Astrocyte (in vitro differentiated cells and primary cell): ENCODE data around the gene SDHAF1. TPM values are rescaled to one million over a fixed set of nuclear protein-coding genes. Genes with fewer than 3 reads are reported as not detected.

Source experiments
- DNase-seq: peaks from one replicate; pipeline ENCODE4 v3.0.0-alpha.2; 2010; ENCODE audit warnings: low read depth
- FAIRE-seq: peaks from 2 replicates; lab custom pipeline; 2011; peaks lifted over from hg19 to GRCh38; lab: Jason Lieb, UNC
- H2AFZ ChIP-seq: 2 replicates; pipeline ENCODE4 v1.6.0; 2012; ENCODE audit warnings: low read depth, low read length, inconsistent platforms
- H3K27ac ChIP-seq: 2 replicates; pipeline ENCODE4 v1.5.1; 2011; ENCODE audit warnings: low read depth, low read length, inconsistent platforms
- H3K27me3 ChIP-seq: 2 replicates; pipeline ENCODE4 v1.6.0; 2011; ENCODE audit warnings: low read length, inconsistent platforms; ENCODE audit not compliant: insufficient read depth
- H3K36me3 ChIP-seq: 2 replicates; pipeline ENCODE4 v1.5.1; 2011; ENCODE audit warnings: low read length, inconsistent platforms; ENCODE audit not compliant: insufficient read depth
- H3K4me1 ChIP-seq: 2 replicates; pipeline ENCODE4 v1.5.1; 2011; ENCODE audit warnings: low read length, inconsistent platforms; ENCODE audit not compliant: insufficient read depth
- H3K4me2 ChIP-seq: 2 replicates; pipeline ENCODE4 v1.6.0; 2012; ENCODE audit warnings: low read length, inconsistent platforms
- H3K4me3 ChIP-seq: 2 replicates; pipeline ENCODE4 v1.5.1; 2011; ENCODE audit warnings: low read depth, mild to moderate bottlenecking, low read length, inconsistent platforms; ENCODE audit not compliant: insufficient read depth
- H3K79me2 ChIP-seq: 2 replicates; pipeline ENCODE4 v1.6.0; 2012; ENCODE audit warnings: mild to moderate bottlenecking, low read length, inconsistent platforms; ENCODE audit not compliant: insufficient read depth
- H3K9ac ChIP-seq: 2 replicates; pipeline ENCODE4 v1.6.0; 2012; ENCODE audit warnings: mild to moderate bottlenecking, low read length, inconsistent platforms
- H3K9me3 ChIP-seq: 2 replicates; pipeline ENCODE4 v1.5.1; 2012; ENCODE audit warnings: low read depth, mild to moderate bottlenecking, low read length, inconsistent platforms; ENCODE audit not compliant: insufficient read depth
- H4K20me1 ChIP-seq: 2 replicates; pipeline ENCODE4 v1.6.0; 2012; ENCODE audit warnings: low read length, inconsistent platforms; ENCODE audit not compliant: insufficient read depth
- H3K27ac Mint-ChIP-seq: one replicate; pipeline ENCODE4 v1.8.0; 2021; ENCODE audit warnings: mild to moderate bottlenecking, mixed read lengths; ENCODE audit not compliant: unreplicated experiment
- H3K27me3 Mint-ChIP-seq: one replicate; pipeline ENCODE4 v1.8.0; 2021; ENCODE audit warnings: low read depth, mixed read lengths; ENCODE audit not compliant: unreplicated experiment
- H3K36me3 Mint-ChIP-seq: one replicate; pipeline ENCODE4 v1.8.0; 2021; ENCODE audit warnings: low read depth, mixed read lengths; ENCODE audit not compliant: unreplicated experiment
- H3K4me1 Mint-ChIP-seq: one replicate; pipeline ENCODE4 v1.8.0; 2021; ENCODE audit warnings: low read depth, mixed read lengths; ENCODE audit not compliant: unreplicated experiment
- H3K4me3 Mint-ChIP-seq: one replicate; pipeline ENCODE4 v1.8.0; 2021; ENCODE audit warnings: mild to moderate bottlenecking, moderate library complexity, mixed read lengths; ENCODE audit not compliant: unreplicated experiment
- H3K9me3 Mint-ChIP-seq: one replicate; pipeline ENCODE4 v1.8.0; 2021; ENCODE audit warnings: mild to moderate bottlenecking, mixed read lengths; ENCODE audit not compliant: unreplicated experiment
- CTCF ChIP-seq: IDR thresholded peaks from 2 replicates; pipeline ENCODE4 v1.5.1; 2011; ENCODE audit warnings: low read depth, mild to moderate bottlenecking, inconsistent platforms, low read length, moderate library complexity; ENCODE audit not compliant: insufficient read depth
- EZH2 ChIP-seq: IDR thresholded peaks from 2 replicates; pipeline ENCODE4 v1.6.1; 2012; ENCODE audit warnings: mild to moderate bottlenecking, low read length, inconsistent platforms; ENCODE audit not compliant: insufficient read depth
- total RNA-seq: library from RNA; stranded (reverse); gene quantifications from 2 replicates; pipeline ENCODE4 v1.2.1, GENCODE V29; 2021

SDHAF1 gene
- total RNA-seq, 1 donor from 2014 or later, result 8.8 TPM

DNA sequence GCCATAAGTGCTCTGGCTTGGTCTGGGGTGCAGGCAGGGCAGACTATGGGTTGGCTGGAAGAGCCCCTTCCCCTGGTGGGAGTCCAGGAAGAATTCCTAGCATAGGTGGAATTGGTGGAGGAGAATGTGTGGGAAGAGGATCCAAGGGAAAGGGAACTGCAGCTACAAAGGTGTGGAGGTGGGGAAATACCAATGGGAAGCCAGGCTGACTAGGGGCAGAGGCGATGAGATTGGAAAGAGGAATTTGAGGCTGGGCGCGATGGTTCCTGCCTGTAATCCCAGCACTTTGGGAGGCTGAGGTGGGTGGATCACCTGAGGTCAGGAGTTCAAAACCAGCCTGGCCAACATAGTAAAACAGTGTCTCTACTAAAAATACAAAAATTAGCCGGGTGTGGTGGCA lies 4.8 kb upstream of the SDHAF1 start:
- H3K4me1 Mint-ChIP-seq, result peaks cover 1% of the 10 kb centered on the region
- no peak for FAIRE-seq

DNA sequence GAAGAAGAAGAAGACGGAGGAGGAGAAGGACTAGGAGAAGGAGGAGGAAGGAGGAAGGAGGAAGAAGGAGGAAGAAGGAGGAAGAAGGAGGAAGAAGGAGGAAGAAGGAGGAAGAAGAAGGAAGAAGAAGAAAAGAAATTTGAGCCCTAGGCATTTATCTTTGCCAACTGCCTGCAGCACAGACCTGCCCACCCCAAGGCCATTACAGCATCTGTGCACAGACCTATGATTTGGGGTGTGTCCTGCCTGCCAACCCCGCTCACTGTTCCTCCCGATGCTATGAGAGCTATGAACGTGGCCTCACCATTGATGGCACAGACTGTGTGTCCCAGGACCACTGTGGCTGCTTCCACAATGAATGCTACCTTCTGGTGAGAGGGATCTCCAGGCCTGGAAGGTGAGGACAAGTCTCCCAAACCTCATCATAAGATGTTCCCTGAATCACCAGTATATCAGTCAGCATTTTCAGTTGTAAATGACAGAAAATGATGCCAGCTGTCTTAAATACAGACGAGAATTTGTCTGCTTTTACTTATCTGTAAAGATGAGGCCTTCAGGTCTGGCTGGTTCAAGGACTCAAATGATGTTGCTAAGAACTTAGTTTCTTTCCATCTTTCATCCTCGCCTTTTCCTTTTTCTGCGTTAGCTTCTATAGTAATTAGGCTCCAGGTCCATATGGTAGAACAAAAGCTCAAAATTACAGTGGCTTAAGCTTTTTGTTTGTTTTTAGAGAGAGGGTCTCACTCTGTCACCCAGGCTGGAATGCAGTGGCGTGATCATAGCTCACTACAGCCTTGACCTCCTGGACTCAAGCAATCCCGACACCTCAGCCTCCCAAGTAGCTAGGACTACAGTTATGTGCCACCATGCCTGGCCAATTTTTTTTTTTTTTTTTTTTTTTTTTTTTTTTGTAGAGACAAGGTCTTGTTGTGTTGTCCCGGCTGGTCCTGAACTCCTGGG lies 3.9 kb upstream of the SDHAF1 start:
- peaks cover 2% of the 10 kb centered on the region for H3K36me3 Mint-ChIP-seq

More for the DNA sequence above, 4.8 kb upstream of the SDHAF1 start:
- Histone ChIP-seq H3K36me3 (no peaks in the 10 kb centered on the region), H3K79me2 (no peaks in the 10 kb centered on the region), H3K27me3 (peaks cover 12% of the 10 kb centered on the region), H3K4me1 (no peaks in the 10 kb centered on the region), H2AFZ (no peak overlapping the region), H4K20me1 (no peaks in the 10 kb centered on the region), H3K27ac (no peak overlapping the region), H3K9ac (no peak overlapping the region), H3K9me3 (no peaks in the 10 kb centered on the region), H3K4me2 (no peak overlapping the region), H3K4me3 (no peak overlapping the region)
- H3K27me3 Mint-ChIP-seq, result peaks cover 32% of the 10 kb centered on the region
- H3K36me3 Mint-ChIP-seq, result peaks cover 4% of the 10 kb centered on the region
- no peak overlapping the region for H3K27ac Mint-ChIP-seq
- H3K4me3 Mint-ChIP-seq, result no peak overlapping the region
- peaks cover 7% of the 10 kb centered on the region for H3K9me3 Mint-ChIP-seq
- no peak for DNase-seq
- TF ChIP-seq EZH2 (no peak), CTCF (no peak)

More for the DNA sequence above, 3.9 kb upstream of the SDHAF1 start:
- no peak overlapping the region for H3K9ac ChIP-seq
- no peak overlapping the region for H3K27ac ChIP-seq
- no peaks in the 10 kb centered on the region for H3K36me3 ChIP-seq
- H3K4me3 ChIP-seq, result no peak overlapping the region
- peaks cover 8% of the 10 kb centered on the region for H3K79me2 ChIP-seq
- no peak overlapping the region for H3K27ac Mint-ChIP-seq
- H3K27me3 ChIP-seq, result peaks cover 10% of the 10 kb centered on the region
- peaks cover 5% of the 10 kb centered on the region for H3K4me1 Mint-ChIP-seq
- H3K9me3 Mint-ChIP-seq, result peaks cover 2% of the 10 kb centered on the region
- TF ChIP-seq EZH2 (no peak), CTCF (no peak)
- no peaks in the 10 kb centered on the region for H3K9me3 ChIP-seq
- peaks cover 9% of the 10 kb centered on the region for H3K4me1 ChIP-seq
- peaks cover 23% of the 10 kb centered on the region for H3K27me3 Mint-ChIP-seq
- no peak overlapping the region for H3K4me3 Mint-ChIP-seq
- DNase-seq, result no peak
- H4K20me1 ChIP-seq, result peaks cover 4% of the 10 kb centered on the region
- no peak for FAIRE-seq
- H2AFZ ChIP-seq, result no peak overlapping the region
- no peak overlapping the region for H3K4me2 ChIP-seq
